CD4-positive, alpha-beta T cell treated with Interleukin-21 for 1 hour (primary cell): ENCODE results near the gene TALDO1.

Experiments used
- DNase-seq: peaks from one replicate; pipeline ENCODE4 v3.0.0-alpha.2; 2020

TALDO1 gene

DNA sequence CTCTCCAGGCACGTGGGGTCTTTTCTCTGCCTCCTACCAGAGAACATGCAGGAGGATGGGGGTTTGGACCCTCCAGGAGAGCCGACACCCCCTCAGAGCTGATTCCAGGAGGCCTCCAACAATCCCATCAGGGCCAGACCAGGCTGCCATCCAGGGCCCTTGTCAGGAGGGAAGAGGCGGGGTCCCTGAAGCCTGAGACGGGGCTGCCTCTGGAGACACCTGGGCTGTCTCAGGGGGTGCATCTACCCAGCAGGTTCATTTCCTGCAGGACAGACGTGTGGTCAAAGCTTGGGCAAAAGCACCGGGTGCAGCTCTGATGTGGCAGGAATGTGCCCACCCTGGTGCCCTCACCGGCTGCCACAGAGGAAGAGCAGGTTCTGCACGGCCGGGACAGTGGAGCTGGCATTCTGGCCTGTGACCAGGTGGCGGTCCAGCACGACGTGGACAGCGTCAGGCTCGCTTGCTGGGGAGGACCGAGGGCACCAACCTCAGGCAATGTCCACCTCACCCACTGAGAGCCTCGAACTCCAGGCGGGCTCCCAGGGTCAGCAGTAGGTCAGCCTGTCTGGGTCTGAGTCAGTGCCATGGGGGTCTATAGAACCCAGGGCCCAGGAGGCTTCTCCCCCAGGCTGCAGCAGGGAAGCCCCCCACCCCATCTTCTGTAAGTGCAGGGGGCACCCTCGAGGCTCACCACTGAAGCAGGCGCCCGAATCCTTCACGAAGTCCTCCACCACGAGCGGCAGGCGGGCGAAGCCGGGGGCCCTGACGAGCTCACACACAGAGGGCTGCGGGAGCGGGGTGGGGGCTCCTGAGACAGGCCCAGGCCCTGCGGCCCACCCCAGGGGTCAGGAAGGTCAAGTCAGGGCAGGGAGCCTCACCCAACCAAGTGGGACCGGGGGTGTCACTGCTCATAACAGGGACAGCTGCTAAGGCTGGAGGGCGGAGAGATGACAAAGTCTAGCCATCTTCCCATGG lies 23.7 kb downstream of the TALDO1 start:
- no peak for DNase-seq

DNA sequence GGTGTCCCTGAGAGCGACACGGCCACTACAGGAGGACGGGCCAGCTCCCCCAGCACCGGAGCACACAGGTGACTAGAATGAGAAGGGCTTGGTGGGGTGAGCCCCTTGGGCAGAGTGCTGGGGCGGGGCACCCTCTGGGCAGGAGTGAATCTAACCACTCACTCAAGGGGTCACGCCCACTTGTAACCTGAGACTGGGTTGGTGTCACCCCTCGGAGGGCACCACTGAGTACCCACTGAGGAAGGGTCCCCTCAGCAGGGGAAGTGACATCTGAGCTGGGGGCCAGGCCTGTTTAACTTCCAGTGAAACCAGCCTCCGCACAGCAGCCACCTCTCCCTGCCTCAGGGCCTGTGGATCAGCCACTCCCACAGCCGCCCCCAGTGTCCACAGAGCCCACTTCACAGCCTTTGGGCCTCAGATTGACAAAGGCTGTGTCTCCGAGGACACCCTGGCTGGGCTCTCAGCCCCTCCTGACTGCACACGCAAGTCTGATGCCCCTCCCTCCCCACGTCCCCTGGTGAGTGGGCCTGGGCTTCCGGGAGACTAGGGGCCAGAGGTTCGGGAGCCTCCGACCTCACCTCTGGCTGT lies 24.4 kb downstream of the TALDO1 start:
- no peak for DNase-seq

DNA sequence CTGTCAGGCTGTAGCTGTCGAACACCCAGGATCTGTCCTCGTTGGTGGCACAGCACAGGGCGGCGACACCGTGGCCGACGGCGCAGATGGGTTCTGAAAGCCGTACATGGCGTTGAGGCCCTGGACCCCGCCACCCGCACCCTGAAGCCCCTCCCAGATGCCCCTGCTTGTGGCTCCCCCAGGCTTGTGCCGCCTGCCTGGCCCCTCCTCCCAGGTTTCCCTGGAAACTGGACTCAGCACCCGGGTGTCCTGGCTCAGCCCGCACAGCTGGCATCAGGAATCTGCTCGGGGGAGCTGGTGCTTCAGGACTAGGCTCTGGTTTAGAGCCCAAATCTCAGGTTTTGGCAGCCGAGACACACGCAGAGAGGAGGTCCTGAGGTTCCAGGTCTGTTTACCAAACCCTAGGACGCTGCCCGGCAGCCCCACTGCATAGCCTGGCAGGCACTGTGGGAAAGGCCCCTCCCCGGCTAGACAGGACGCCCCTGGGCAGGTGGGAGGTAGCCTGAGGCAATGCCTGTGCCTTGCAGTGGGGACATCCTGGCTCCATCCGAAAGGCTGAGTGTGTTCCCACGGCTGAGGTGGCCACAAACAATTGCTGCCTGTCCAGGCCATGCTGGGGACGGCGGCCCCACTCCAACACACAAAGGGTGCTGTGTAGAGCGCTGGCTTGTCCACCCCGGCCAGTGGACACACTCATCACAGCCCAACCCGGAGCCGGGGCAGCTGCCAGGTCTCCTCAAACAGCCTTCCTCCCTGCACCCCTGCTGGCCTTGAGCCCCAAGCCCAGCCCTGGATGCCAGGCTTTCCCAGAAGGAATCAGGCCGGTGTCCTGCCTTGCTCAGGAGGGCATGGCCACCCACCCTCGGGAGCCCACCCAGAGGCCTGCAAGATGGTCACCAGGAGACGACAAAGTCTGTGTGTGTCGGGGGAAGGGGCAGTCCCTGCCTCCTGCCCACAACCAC lies 25.4 kb downstream of the TALDO1 start:
- DNase-seq = no peak

DNA sequence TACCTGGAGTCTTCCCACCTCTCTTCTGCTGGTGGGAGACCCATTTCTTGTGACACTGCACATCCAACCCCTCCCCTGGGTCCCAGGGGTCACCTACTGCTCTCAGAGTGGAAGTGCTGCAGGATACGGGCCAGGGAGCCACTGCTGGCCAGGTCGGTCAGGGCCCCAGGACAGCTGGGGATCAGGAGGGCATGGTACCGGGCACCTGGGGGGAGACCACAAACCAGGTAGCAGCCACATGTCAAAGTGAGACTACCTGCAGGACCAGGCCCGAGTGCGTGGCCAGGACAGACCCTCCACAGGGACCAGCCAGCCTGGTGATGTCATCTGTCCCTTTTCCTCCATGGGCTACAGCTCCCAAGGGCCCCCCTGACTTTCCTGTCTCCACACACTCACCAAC lies 26.2 kb downstream of the TALDO1 start:
- DNase-seq = no peak

DNA sequence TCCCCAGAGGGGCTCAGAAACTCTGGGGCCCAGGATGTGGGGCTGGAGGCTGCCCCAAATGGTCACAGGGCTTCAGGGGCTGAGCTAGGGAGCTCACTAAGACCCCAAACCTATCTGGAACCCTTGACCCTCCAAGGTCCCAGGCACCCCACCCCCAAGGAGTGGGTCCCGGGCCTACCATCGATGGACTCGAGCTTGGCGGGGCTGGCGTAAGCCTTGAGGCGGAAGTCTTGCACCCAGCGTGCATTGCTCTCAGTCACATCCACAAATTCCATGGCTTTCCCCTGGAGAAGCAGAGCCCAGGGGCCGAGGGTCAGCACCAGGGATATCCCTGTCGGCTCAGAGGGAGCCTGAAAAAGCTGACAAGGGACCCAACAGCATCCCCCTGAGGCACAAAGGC lies 26.6 kb downstream of the TALDO1 start:
- DNase-seq = no peak

DNA sequence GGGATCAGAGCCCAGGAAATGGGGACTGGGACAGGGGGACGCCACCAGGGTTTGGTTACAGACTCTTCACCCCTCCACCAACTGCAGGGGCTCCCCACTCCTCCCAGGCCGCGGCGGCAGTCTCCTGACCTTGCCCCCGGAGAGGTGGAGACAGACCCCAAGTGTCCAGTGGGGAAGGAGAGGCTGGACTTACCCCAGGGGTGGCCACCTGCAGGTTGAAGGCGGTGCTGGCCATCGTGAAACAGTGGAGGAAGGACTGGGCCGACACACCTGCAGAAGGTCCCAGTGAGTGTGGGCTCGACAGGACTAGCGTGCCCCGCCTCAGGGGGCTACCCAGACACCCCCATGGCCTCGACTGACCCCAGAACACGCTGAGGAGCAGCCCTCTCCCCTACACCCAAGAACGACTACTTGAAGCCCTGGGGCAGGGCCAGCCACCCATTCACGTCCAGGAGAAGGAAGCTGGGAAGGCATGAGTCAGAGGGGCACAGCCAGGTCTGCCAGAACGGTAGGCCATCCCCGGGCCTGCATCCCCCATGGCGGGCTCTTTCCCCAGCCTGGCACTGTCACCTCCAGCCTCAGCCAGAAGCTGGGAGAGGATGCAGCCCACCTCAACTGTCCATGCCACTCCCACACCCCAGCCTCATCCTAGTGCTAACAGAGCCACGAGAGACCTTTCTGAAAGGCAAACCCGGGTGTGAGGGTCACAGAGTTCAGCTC lies 27.8 kb downstream of the TALDO1 start:
- DNase-seq = no peak

DNA sequence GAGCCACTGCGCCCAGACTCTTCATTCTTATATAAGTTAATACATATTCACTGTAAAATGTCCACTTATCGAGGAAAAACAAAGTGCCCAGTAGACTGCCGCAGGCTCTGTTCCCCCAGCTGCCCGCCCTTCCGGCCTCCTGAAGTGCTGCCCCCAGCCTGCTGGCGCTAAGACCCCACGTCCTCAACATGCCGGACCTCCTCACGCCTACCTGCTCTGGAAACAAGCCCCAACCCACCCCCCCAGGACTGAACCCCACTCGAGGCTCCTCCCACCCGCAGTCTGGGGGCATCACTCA lies 28.9 kb downstream of the TALDO1 start:
- DNase-seq = no peak

DNA sequence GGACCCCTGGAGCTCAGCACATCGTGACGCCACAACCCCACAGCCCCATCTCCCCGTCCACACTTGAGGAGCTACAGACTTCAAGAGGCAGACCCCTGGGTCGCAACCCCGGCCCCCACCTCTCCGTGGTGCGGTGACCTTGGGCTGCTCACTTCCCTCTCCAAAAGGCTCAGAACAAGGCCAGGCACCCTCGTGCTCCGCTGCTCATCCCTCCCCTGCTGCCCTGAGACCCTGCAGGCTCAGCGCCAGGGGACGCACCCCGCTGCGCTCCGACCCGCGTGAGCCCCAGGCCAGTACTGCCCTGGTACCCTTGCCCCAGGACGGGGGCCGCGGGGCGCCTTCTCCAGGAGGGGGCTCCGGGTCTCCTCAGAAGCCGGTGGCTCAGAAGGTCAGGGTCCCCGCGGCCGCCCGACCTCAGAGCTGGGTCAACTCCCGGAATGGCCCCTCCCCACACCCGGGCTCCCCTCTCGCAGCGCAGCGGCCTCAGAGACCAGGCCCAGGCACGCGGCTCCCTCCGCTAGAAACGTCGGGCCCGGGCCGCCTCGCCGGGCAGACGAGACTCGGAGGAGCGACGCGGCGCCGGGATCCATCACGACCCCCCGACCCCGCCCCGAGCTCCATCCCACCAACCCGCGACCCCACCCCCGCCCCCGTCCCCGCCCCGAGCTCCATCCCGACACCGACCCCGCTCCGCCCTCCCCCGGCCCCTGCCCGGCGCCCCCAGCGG lies 29.5 kb downstream of the TALDO1 start:
- DNase-seq = no peak

GRCh38 chr11:777288-778255 lies 30.3 kb downstream of the TALDO1 start, which contains the start of gene GATD1:
GATD1 (minus strand) TSS chr11:777487; CDS start chr11:777462, 25 bp downstream.
- peak; percentile 92 for DNase-seq

DNA sequence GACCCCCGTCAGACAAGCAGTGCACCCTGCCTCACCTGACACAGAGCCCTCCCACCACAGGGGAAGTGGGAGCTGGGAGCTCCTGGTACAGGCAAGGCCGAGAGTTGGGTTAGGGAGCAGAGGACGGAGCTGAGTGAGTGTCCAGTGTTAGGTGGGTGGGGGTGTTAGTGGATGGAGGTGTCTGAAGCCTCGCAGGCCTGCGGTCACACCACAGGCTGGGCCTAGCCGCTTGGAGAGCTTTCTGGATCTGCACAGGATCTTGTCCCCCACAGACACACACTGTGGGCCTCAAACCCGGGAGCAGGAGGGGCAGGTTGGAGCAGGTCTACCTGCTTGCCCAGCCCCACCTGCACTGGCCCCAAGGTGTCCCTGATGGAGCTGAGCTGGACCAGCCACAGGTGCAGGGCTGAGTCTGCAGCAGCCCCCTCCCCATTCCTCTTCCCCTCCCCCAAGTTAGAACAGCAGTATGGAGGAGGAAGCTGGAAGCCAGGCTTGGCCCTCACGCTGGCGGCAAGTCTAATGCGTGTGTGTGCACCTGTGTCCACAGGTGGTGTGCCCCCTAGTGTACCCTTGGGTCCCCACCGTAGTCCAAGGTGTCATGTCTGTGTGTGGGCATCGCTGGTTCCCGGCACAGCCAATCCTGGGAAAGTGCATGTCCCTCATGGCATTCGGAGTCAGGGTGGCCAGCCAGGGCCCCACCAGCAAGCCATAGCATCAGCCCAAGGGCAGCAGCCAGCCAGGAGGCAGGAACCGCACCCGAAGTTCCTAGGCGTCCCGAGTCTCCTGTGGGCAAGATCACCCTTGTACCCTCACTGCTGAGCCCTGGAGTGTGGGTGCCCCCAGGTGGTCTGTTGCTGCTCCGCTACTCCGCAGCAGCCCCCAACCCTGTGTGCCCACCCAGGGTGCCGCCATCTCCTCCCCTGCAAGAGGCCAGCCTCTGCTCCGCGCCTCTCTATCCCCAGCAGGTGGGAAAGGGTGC lies 32.0 kb downstream of the TALDO1 start:
- no peak for DNase-seq

DNA sequence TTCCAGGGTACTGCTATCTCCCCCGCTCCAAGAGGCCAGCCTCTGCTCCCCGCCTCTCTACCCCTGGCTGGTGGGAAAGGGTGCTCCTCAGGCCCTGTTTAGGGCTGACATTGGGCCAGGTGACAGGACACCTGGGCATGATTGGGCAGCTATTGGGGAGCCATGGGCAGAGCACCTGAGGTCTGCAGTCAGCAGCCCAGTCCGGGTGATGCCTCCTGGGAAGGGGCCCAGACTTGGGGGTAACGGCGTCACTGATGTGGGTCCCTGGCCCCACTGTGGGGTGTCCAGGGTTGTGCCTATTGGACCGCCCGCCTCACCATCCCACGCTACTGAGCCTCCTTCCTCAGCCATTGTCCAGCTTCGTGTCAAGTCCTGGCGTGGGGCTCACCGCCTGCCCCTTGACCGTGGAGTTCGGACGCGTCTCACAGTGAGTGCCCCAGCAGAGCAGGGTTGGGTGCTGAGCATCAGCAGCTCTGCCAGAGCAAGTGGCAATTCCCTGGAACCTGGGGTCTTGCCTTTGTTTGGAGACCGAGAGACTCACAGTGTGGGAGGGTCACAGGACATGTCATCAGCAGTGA lies 32.8 kb downstream of the TALDO1 start:
- no peak for DNase-seq

GRCh38 chr11:782264-783174 lies 35.3 kb downstream of the TALDO1 start:
- DNase-seq = no peak

DNA sequence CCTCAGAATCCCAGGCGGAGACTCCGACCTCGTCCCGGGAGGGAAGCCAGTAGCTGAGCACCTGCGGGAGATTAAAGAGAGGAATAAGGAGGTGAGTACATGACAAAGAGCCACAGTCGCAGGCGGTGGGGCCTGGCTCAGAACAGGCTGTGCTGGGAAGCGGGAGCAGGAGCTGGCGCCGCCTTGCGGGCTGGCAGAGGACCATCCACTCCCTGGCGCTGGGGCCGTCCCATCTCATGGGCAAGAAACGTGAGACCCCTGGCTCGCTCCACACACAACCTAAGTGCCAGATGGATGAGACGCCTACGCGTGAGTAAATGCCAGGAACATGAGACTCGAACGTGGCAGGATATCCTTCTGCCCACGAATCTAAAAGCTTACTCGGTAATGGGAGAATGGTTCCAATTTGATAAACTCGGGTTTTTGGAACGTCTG lies 36.3 kb downstream of the TALDO1 start:
- DNase-seq = peak; percentile 26

GRCh38 chr11:786235-787083 lies 39.2 kb downstream of the TALDO1 start:
- DNase-seq = no peak

GRCh38 chr11:787084-787675 lies 39.9 kb downstream of the TALDO1 start:
- DNase-seq = no peak

- no peak for DNase-seq
These were observed 40.9 kb downstream of the TALDO1 start for GRCh38 chr11:788009-788640.
